ENCODE results near the gene CLDN15. TPM values are rescaled to one million over a fixed set of nuclear protein-coding genes. Genes with fewer than 3 reads are reported as not detected.

The CLDN15 gene
- total and polyA plus RNA-seq, 2 donors (not counting 1 experiment from before 2014, with no cell fraction given), result 31.1 to 42.1 TPM

DNA sequence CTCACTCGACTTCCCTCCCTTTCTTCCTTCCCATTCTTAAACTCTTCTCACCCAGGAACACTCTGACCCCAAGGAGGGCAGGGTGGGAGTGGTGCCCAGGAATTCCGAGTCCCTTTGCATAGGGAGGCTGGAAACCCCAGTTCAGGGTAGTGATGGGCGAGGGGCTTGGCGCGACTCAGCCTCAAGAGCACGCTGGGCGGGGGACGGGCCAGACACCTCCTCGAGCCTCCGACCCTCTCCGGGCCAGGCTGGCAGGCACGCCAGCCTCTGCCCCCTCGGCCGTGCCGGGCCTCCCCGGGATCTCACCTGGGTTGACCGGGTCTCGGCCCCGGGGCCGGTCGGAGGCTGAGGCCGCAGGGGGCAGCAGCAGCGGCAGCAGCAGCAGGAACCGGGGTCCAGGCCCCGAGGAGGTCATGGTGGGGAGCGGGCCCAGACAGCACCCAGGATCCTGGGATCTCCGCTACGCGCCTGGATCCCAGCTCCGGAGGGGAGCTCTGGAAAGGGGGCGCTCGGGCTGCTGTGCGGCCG is 20.7 kb downstream of the CLDN15 start:
- Mint-ChIP-seq H3K27me3 (no peaks in the 10 kb centered on the region), H3K9me3 (ENCODE audit: insufficient read depth) (no peaks in the 10 kb centered on the region), H3K27ac (peak overlapping the region; percentile 95), H3K4me3 (peak overlapping the region; percentile 97), H3K4me1 (peaks cover 25% of the 10 kb centered on the region)
- TF ChIP-seq, protein P1, sequence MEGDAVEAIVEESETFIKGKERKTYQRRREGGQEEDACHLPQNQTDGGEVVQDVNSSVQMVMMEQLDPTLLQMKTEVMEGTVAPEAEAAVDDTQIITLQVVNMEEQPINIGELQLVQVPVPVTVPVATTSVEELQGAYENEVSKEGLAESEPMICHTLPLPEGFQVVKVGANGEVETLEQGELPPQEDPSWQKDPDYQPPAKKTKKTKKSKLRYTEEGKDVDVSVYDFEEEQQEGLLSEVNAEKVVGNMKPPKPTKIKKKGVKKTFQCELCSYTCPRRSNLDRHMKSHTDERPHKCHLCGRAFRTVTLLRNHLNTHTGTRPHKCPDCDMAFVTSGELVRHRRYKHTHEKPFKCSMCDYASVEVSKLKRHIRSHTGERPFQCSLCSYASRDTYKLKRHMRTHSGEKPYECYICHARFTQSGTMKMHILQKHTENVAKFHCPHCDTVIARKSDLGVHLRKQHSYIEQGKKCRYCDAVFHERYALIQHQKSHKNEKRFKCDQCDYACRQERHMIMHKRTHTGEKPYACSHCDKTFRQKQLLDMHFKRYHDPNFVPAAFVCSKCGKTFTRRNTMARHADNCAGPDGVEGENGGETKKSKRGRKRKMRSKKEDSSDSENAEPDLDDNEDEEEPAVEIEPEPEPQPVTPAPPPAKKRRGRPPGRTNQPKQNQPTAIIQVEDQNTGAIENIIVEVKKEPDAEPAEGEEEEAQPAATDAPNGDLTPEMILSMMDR (IDR thresholded peaks at IDR 0.05), result peak; percentile 16
- TF ChIP-seq EZH2 (IDR thresholded peaks at IDR 0.05; ENCODE audit: borderline replicate concordance, insufficient read depth, low read depth, low read length, poor library complexity, severe bottlenecking), result no peak
- peaks cover 18 to 21% of the 10 kb centered on the region in 2 donors for H3K4me1 ChIP-seq (ENCODE audit: control insufficient read depth in 2 of 2, insufficient read depth in 2 of 2, low read length in 2 of 2)
- ChIA-PET CTCF (interaction anchor here (1.0 to 4.2 kb wide), 9 partner anchors 17 to 76 kb away, joined by 3 to 38 read pairs (median 4); partner anchors contain the start of genes FIS1 and MOGAT3), POLR2A (interaction anchor here (0.7 to 2.0 kb wide), 3 partner anchors 27 to 936 kb away, joined by 3 to 15 read pairs (median 4); partner anchors contain the start of gene FIS1)
- H3K9me3 ChIP-seq (ENCODE audit: control extremely low read depth in 1 of 3, control insufficient read depth in 2 of 3, insufficient read depth in 1 of 3, low read length in 2 of 3), result no peaks in the 10 kb centered on the region
- intact Hi-C loops (cut with micrococcal nuclease), result no loop called here
- H3K27ac ChIP-seq (ENCODE audit: low read length in 2 of 2), result peak overlapping the region in 1 of 2 donors; percentile 75
- WGBS (ENCODE audit: insufficient coverage), result 1% methylated on average over 34 of the region's 34 CpGs
- H2AFZ ChIP-seq (ENCODE audit: insufficient read depth, low read depth, low read length, poor library complexity, severe bottlenecking), result peak overlapping the region; percentile 95
- peak overlapping the region; percentile 97 for H3K4me2 ChIP-seq (replicated peaks; ENCODE audit: low read depth, low read length, poor library complexity, severe bottlenecking)
- no peaks in the 10 kb centered on the region for H3K27me3 ChIP-seq (replicated peaks in 1 of 4; ENCODE audit: control extremely low read depth in 1 of 4, control insufficient read depth in 3 of 4, insufficient read depth in 4 of 4, low read length in 3 of 4)
- DNase-seq, result no peak
- H3K4me3 ChIP-seq (ENCODE audit: control extremely low read depth in 1 of 5, extremely low read depth in 1 of 5, insufficient read depth in 1 of 5, low read depth in 2 of 5, low read length in 4 of 5), result peak overlapping the region; percentile 18 to 99 (median 90)
- peak; percentile 9 for ATAC-seq (ENCODE audit: low read depth)
- H3K9ac ChIP-seq (ENCODE audit: low read length), result peak overlapping the region; percentile 91
- H3K36me3 ChIP-seq (replicated peaks in 1 of 2; ENCODE audit: control extremely low read depth in 1 of 2, control insufficient read depth in 1 of 2, extremely low read depth in 1 of 2, insufficient read depth in 2 of 2, low read length in 1 of 2), result peaks cover 0 to 7% of the 10 kb centered on the region in 2 experiments
- H4K20me1 ChIP-seq (ENCODE audit: control insufficient read depth, insufficient read depth, low read length, poor library complexity, severe bottlenecking), result peaks cover 19% of the 10 kb centered on the region
- H3K79me2 ChIP-seq (ENCODE audit: control insufficient read depth, insufficient read depth, low read length), result peaks cover 43% of the 10 kb centered on the region

All from B cell (primary cell).